ENCODE results near the gene MRPS10.
"Not testable (repeated sequence)": the region's sequence is repeated elsewhere in the genome, so short reads cannot be mapped to it uniquely, and the experiment has no call there.

The MRPS10 gene

DNA sequence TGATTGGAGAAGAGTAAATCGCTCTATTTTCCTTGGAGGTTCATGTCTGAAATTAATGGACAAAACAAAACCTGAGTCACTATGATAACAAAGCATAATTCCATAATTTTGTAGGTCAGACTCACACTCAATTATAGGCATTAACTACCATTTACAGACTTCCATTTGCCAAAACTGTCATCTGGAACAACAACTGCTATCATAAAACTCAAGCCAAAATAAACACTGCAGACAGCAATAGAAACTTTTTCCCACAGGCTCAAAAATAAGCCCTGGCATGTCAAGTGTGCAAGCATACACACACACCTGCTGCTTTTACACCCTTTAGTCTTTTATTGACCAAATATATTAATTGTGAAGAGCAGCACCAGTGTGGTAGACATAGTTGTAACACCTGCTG lies 7.1 kb downstream of the MRPS10 start:
- no peak for DNase-seq

DNA sequence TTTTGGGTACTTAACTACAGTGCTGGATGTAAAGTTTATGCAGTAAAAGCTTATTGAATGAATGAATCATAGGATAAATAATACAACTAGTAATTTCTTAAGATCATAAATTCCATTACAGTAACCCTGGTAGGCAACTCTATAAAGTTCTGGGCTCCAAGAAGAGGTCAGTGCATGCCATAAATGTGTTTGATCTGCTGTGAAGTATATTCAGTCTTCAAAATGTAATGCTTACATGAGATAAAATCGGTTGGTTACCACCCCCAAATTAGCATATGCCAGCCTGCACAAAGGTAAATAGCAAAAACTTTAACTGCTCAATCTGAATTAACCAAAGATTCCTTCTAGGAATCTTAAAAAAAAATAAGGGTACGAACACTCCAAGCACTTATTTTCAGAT lies 10.1 kb downstream of the MRPS10 start:
- DNase-seq, result not testable (repeated sequence)

DNA sequence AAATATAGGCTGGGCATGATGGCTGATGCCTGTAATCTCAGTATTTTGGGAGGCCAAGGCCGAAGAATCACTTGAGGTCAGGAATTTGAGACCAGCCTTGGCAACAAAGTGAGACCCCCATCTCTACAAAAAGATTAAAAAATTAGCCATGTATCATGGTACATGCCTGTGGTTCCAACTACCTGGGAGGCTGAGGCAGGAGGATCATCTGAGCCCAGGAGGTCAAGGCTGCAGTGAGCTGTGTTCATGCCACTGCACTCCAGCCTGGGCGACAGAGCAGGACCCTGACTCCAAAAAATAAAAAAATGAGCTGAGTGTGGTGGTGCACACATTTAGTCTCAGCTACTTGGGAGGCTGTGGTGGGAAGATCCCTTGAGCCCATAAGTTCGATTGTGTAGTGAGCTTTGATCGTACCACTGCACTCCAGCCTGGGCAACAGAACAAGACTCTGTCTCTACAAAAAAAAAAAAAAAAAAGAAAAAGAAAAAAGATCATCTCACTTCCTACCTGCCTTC lies 12.8 kb downstream of the MRPS10 start:
- DNase-seq, result no peak

DNA sequence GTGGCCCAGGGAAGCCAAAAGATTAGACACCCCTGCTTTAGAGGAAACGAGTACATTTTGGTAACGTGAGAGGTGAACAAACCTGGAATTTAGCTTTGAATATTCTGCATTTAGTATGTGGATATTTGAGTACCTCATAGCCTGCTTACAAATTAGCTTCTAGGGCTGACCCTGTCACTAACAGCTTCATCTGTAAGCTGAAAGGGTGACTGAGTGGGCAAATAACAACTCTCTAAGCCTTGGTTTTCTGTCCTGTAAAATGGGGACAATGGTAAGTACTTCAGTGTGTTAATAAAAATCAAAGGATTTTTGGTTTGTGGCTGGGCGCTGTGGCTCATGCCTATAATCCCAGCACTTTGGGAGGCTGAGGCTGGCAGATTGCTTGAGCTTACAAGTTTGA lies 14.5 kb downstream of the MRPS10 start:
- no peak for DNase-seq

DNA sequence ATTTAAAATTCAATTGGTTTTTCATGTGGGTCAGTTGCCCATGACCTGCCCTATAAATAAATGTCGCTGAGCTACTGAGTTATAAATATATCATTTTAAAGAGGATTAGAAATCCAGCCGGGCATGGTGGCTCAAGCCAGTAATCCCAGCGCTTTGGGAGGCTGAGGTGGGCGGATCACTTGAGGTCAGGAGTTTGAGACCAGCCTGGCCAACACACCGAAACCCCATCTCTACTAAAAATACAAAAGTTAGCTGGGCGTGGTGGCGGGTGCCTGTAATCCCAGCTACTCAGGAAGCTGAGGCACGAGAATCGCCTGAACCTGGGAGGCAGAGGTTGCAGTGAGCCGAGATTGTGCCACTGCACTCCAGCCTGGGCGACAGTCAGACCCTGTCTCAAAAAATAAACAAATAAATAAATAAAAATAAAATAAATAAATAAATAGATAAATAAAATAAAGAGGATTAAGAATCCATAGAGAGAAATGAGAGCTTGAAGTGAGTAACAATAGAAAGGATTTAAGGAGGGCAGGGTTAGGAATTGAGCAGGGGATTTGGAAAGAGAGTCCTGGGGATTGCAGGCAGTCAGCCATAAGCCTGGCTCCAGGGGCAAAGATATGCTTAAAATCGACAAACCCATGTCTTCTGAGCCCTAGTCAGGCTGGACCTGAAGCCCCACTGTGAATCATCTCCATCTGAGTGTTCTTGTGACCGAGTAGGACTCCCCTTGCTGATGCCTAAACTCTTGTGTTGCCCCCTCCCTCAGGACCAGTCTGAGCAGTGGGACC lies 15.3 kb downstream of the MRPS10 start:
- DNase-seq, result not testable (repeated sequence)

DNA sequence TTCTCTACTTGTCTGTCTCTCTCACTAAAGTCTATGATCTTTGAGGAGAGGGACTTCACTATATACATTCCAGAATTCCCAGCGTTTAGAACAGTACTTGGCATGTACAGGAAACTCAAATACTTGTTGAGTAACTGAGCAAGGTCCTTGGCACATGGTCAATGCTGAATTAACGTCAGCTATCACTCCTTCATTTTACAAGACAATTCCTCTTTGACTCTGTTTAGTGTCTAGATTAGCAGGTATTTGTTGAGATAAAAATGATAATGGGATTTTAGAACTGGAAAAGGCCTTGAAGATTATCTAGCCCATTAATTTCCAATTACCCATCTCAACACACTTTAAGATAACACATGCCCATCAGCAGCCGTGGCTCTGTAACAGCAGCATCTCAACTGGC lies 16.3 kb downstream of the MRPS10 start:
- no peak for DNase-seq

DNA sequence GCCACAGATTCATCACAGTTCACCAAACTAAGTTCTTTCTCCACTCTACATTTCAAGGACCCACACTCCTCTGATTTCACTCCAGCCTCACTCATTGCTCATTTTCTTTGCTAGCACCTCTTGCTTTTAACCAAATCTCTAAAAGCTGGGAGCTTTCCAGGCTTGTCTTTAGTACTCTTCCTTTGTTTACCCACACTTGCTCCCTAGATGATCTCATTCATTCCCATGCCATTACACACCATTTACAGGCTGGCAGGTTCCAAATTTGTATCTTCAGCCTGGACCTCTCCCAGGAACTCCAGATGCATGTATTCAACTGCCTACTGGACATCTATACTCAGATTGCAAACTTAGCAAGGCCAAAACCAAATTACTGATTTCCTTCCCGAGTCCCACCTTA lies 17.6 kb downstream of the MRPS10 start:
- no peak for DNase-seq

DNA sequence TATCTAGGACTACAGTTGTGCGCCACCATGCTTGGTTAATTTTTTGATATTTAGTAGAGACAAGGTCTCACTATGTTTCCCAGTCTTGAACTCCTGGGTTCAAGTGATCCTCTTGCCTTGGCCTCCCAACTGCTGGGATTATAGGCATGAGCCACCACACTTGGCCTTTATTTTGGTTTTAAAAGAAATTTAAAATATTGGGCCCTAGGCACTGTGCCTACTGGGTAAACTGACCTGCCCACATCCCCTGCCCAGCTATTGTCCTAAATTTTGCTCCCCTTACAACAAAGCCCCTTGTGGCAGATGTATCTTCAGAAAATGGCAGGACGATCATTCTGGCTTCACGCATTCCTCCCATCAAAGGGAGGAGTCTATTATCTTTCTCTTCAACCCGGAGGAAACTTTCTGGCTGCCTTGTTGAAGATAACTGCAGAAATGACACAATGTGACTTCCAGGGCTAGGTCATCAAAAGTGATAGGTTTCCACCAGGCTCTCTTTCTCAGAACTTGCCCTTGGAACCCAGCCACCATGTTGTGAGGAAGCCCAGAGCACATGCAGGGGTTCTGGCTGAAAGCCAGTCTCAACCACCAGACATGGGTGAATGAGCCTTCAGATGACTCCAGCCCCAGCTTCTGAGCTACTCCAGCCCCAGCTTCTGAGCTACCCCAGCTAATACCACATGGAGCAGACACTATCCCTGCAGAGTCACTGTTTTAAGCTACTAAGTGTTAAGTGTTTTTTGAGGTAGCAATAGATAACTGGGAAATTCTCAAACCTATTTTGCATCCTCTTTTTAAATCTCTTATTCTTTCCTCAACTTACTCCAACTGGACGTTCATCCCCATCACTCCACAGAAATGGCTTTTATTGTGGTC lies 18.3 kb downstream of the MRPS10 start:
- no peak for DNase-seq

DNA sequence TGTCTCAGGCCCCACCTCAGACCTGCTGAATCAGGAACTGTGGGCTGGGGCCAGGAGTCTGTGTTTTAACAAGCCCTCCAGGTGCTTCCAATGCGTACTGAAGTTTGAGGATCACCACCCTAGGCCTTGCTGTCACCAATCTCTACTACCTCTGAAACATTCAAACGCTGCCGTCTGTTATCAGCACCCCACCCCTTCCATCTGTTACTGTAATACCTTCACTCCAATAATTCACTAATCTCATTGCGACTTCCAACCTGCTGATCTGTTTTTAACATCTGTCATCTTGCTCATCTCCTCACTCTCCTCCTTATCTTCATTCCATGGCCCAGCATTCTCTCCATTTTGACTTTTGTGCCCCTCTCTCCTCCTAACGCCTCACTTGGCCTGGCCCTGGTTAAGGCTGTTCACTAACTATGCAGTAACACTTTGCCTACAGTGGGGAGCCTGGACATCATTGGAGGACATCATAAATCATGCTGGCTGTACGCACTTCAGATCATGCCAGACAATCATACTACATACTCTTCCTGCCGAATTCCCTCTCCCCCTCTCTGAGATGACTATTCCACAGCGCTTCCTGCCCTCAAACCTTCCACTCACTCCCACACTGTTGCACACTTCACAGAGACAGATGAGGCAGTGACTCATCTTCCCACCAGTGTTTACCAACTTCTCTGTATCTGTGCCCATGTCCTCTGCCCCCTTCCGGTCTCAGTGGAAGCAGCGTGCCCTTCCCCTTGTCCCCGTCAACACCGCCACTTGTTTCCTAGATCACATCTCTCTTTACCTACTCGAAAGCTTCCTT lies 19.9 kb downstream of the MRPS10 start:
- DNase-seq, result peak in 2 of 51 donors; percentile 17 to 48

DNA sequence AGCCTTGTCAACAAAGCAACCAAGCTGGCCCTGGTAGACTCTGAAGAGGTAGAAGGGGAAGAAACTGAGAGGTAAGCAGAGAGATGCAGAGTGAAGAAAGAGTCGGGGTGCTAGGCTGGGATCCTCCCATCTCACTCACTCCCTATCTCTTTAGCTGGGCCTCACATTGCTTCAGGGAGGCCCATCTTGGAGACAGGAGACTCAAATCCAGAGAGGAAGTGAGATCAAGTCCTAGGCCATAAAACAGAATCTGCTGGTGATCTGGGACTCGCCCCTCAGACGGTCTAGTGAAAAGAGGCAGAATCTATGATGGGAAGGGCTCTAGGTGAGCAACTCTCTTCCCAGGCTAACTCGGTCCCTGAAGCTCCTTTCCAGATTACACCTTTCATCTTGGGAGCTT lies 22.2 kb downstream of the MRPS10 start:
- DNase-seq, result no peak

DNA sequence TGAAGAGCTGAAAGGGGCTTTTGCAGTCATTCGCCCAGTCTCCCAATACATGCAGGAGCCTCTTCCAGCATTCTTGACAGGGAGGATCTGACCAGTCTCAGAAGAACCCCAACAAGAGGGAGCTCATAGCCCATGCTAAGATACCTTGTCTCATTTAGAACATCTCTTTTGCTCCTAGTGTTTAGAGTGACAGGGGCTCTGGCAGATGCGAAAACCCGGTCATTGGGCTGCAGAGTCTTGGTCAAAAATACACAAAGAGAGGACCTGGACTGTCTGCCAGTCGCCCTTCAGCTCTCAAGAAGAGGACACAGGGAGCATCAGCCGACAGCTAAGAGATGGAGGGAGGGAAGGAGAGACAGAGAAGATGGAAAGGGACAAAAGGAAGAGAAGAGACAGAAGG lies 23.6 kb downstream of the MRPS10 start:
- no peak for DNase-seq

DNA sequence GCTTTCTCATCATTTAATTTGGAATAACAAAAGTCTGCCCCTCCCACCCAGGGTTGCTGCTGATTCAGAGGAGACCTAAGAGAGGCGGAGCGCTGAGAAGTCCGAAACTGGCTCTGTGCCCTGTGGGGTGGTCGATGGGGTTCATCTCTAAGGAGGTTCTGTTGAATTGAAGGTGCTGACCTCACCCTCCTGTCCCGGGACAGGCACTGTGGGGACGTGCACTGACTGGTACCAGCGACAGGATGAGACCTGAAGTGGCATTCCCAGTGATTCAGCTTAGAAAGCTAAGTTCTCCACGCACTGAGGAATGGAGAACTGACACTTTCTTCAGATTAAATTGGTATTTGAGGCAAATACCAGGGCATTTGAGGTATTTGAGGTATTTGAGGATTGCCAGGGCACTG lies 24.2 kb downstream of the MRPS10 start:
- DNase-seq, result no peak

DNA sequence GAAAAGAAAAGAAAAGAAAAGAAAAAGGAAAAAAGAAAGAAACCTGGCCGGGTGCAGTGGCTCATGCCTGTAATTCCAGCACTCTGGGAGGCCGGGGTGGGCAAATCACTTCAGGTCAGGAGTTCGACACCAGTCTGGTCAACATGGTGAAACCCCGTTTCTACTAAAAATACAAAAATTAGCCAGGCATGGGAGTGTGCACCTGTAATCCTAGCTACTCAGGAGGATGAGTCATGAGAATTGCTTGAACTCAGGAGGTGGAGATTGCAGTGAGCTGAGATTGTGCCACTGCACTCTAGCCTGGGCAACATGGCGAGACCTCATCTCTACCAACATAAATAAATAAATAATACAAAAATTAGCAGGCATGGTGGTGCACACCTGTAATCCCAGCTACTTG lies 25.3 kb downstream of the MRPS10 start:
- DNase-seq, result not testable (repeated sequence)

DNA sequence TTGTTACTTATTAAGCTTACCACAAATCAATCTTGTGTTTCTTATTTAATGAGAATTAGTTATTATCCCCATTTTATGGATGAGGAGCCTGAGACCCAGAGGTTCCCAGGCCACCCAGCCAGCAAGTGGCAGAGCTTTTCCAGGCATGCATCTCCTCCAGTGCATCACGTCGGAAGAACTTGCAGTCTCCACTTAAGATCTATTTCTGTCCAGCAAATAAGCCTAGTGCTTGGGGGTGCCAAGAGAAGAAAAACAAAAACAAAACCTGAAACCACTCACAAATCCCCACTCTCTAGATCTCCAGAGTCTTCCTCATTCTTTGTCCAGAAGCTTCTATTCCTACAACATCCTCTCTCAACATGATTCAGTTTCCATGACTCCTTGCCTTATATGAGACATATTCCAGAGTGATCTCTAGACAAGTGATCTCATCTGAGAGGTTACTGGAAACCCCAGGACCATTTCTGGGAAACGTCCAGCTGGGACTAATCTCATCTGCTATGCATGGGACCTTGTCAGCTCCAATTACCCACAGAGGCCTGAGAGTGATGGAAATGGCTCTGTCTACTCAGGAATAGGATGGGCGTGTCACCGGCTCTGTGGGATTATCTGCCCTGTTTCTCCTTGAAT lies 27.0 kb downstream of the MRPS10 start:
- DNase-seq, result no peak

DNA sequence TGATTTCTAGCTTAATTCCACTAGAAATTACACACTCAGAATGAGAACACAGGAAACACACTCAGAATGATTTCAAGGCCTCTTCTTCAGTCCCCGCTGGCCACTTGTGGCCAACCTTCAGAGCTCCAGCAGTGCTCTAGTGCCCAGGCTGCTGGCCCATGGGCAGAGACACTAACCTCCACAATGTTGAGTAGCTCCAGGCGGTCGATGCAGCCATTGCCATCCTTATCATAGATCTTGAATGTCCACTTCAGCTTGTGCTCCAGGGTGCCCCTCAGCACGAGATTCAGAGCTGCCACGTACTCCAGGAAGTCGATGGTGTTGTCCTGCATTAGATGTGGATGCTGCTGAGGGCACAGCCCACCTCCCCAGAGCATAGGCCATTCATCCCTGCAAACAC lies 29.3 kb downstream of the MRPS10 start:
- DNase-seq, result no peak

DNA sequence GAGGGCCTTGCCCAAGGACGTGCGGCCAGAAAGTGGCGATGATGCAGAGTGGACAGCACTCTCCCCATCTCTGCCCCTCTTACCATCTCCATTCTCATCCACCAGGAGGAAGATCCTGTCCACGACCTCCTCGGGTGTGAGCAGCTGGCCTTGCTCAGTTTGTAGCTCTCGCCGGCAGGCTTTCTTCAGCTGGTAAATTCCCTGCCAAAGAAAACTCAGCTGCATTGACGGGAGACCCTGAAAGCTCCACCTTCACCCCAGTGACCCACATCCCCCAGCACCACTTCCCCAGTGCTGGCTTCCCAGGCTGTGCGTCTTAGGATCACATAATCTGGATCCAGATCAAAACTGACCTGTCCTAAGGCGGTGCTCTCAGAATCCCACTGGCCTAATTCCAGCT lies 32.1 kb downstream of the MRPS10 start:
- DNase-seq, result no peak

DNA sequence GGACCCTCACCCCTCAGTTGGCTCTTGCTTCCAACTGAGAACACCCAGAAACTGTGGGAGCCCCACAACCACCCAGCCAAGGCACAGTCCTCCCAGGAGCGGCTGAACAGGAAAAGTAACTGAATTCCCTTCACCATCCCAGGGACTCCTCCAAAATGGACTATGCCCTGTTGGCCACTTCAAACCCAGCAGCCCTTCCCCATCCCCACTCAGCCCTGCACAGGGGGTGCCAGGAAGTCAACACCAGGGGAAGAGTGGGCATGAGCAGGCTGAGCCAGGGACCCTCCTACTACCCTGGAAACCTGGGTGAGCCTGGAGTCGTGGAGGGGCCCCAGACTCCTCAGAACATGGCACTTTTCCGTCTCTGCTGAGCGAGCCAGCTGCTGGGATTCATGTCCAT lies 33.2 kb downstream of the MRPS10 start:
- no peak for DNase-seq

DNA sequence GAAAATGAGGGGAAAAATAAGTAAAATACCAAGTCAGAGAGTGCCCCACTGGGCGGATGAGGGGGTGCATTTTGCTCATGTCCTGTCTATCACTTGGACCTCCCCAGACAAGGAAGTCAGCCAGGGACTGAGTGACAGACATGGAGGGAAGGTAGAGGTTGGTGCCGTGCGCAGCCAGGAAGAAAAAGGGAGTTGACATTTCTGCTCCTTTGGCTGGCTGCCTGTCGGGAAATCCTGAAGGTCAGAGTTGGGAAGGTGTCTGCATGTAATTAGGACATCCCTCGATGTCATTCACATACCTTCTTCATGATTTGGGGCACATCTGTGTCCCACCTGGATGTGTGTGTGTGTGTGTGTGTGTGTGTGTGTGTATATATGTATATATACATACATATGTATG lies 35.6 kb downstream of the MRPS10 start:
- no peak for DNase-seq

DNA sequence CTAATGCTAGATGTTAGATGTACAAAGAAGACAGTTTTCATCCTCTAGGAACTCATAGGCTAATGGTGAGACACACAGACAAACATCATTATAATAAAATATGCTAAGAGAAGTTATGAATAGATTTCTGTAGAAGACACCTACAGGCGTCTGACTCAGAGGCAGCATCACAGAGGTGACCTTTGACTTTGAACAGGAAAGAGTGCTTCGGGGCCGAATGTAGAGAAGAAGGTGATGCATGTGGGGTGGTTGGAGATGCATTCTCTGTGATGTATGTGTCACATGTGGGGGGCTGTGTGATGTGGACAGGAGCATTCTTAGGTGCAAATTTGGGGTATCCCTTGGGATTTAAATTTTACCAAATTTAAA lies 37.7 kb downstream of the MRPS10 start:
- DNase-seq, result no peak

DNA sequence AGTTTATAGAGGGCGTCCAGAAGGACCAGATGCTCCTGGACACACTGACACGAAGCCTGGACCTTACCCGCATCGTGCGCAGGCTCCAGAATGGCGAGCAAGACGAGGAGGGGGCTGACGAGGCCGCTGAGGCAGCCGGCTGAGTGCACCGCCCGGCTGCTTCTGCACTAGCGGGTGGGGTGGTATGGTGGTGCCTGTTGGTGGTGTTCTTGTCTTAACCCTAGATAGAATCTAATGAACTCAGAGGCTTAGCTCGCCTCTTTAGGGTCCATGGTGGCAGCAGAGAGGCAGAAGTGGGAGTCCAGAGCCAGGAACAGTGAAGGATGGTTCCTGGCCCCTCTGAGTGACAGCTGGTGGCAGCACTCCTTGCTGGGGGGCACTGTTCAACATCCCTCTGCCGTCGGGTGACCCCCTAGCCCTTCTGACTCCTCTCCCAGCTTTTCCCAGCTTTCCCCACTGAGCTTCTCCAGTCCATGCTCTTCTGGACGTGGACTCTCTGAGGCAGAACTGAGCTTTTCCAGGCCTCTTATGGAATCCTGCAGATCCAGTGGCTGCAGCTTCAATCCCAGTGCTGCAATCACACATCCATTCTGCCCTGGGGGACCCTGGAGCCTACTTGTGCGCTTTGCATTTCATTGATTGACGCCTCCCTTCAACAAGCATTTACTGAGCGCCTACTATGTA lies 38.3 kb downstream of the MRPS10 start:
- no peak for DNase-seq

Data from hypothalamus (tissue), 51 donors.